Peyer's patch (tissue), 4 donors: ENCODE measurements around the gene GPR65. TPM values are rescaled to one million over a fixed set of nuclear protein-coding genes. Genes with fewer than 3 reads are reported as not detected.

Experiments
- DNase-seq, 3 donors: peaks; one replicate each; pipeline ENCODE4 v3.0.0-alpha.2; 2017 to 2019
- H3K27ac ChIP-seq, 4 donors: fragments of 200-600 bp; sonication (generic); one replicate each; pipeline ENCODE4 v1.5.1; 2016 to 2019
- H3K27me3 ChIP-seq, 2 donors: fragments of 200-600 bp; sonication (generic); one replicate each; pipeline ENCODE4 v1.5.1; 2019
- H3K36me3 ChIP-seq, 3 donors: fragments of 200-600 bp; sonication (generic); one replicate each; pipeline ENCODE4 v1.5.1; 2016 to 2019
- H3K4me1 ChIP-seq, 4 donors: fragments of 200-600 bp; sonication (generic); one replicate each; pipeline ENCODE4 v1.5.1; 2016 to 2019
- H3K4me3 ChIP-seq, 4 donors: fragments of 200-600 bp; sonication (generic); 1 replicate in 3 of 4; 2 replicates in 1 of 4; pipeline ENCODE4 v1.5.1; 2016 to 2019; ENCODE audit warnings: mild to moderate bottlenecking in 1 of 4
- H3K9me3 ChIP-seq, 4 donors: fragments of 200-600 bp; sonication (generic); one replicate each; pipeline ENCODE4 v1.5.1; 2016 to 2019; ENCODE audit warnings: mild to moderate bottlenecking in 1 of 4
- CTCF ChIP-seq, 6 experiments: fragments of 450-650 bp in 4 of 6; fragments of 200-600 bp in 2 of 6; sonication (generic) in 1 of 6; IDR thresholded peaks; one replicate each; pipeline ENCODE4 v1.5.1; 2017 to 2019; ENCODE audit warnings: antibody characterized with exemption in 6 of 6, mild to moderate bottlenecking in 3 of 6, moderate library complexity in 1 of 6
- POLR2A ChIP-seq, 2 donors: fragments of 450-650 bp; IDR thresholded peaks; one replicate each; pipeline ENCODE4 v1.5.1; 2017; ENCODE audit warnings: antibody characterized with exemption in 2 of 2, mild to moderate bottlenecking in 2 of 2, moderate library complexity in 2 of 2
- total RNA-seq, 4 donors: library from RNA; depleted of rRNA; stranded (reverse); fragments of >200 nt; gene quantifications; one replicate each; pipeline ENCODE4 v1.1.0, GENCODE V29; 2016

GPR65 gene
- total RNA-seq, 4 donors from 2014 or later = 0.76 to 1.7 (median 1.2) TPM

DNA sequence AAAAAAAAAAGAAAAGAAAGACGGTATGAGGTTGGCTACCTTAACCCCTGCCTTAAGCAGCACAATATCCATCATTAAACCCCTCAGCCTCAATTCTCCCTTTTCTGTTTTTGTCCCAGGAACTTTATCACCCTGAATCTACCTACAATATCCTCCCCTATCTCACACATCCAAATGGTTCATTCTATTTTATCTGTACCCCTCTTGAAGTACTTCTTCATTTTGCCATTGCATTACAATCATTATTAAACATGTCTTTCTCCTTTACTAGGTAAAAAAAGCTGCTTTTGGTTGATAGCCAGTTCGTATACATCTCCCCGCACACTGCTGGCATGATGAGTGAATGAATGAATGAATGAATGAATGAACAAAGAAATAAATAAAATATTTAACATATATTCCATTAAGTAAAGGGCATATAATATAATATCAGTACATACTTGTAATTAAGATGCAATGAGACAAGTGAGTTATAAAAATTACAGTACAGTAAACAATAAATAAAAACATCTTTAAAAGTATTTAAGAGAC is 364 bp upstream of the GPR65 start:
- TF ChIP-seq POLR2A (IDR thresholded peaks at IDR 0.05) (no peak), CTCF (IDR thresholded peaks at IDR 0.05) (no peak)
- Histone ChIP-seq H3K9me3 (no peaks in the 10 kb centered on the region), H3K4me1 (peaks cover 0 to 3% (median 0%) of the 10 kb centered on the region in 4 donors), H3K36me3 (no peaks in the 10 kb centered on the region), H3K27ac (peak overlapping the region in 3 of 4 donors; percentile 67 to 76 (median 72)), H3K27me3 (no peaks in the 10 kb centered on the region), H3K4me3 (no peak overlapping the region)
- no peak for DNase-seq

DNA sequence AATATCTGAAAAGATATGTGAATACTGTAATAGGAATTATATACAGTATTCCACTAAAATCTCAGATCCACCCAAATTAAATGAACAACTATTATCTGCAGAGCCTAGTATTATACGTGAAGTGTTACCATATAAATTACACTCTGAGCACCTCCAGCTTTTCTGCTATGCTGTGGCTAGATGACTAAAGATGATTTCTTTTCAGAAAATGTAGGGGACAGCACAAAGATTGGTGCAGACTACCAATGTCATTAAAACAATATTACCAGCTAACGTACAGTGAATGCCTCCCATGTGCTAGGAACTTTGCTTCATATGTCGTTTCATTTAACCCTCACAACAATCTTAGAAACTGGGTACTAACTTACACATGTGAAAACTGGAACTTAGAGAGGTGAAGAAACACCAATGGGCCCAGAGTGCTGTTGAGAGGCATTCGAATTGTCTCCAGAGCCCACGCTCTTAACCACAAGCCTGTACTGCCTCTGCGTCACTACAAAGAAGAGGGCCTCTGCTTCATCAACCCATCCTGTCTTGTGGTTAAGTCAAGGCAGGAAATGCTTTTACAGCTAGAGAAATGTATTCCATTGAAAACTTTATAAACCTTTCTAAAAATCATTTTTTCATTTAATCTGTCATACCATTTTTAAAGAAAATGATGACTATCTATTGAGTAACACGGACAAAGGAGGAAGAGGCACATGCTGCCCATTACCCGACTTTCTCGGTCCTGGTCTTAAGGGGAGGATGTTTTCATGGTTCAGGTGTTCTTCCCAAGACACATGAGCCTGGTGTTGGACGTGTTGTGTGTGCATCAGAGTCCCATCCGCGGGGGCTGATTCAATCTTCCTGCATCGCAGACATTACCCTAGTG is 1.3 kb downstream of the GPR65 start:
- Histone ChIP-seq H3K27me3 (no peaks in the 10 kb centered on the region), H3K4me3 (peak overlapping the region; percentile 10 to 28 (median 22)), H3K36me3 (no peaks in the 10 kb centered on the region), H3K27ac (peak overlapping the region; percentile 67 to 76 (median 74)), H3K4me1 (peaks cover 0 to 3% (median 0%) of the 10 kb centered on the region in 4 donors), H3K9me3 (no peaks in the 10 kb centered on the region)
- peak in 2 of 3 donors; percentile 73 to 85 for DNase-seq
- TF ChIP-seq CTCF (IDR thresholded peaks at IDR 0.05) = no peak
- no peak for TF ChIP-seq POLR2A (IDR thresholded peaks at IDR 0.05)

DNA sequence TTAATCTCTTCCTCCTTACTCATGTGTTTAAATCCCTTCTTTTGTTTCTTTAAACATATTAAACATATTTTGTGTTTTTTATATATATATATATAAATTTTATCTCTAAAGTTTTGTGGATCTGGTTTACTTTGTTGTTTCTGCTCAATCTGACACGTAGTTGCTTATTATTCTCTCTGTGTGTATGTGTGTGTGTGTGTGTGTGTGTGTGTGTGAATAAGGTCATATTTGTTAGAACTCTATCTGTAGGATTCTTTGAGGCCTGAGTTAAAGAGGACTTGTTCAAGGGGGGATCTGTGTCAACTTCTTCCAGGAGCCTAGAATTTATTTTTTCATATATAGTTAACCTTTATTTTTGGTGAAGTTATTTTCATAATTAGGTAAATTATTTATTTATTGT is 2.7 kb downstream of the GPR65 start:
- Histone ChIP-seq H3K4me3 (no peak overlapping the region), H3K4me1 (peaks cover 0 to 3% (median 0%) of the 10 kb centered on the region in 4 donors), H3K27ac (peak overlapping the region; percentile 38 to 76 (median 70)), H3K27me3 (no peaks in the 10 kb centered on the region), H3K9me3 (no peaks in the 10 kb centered on the region), H3K36me3 (no peaks in the 10 kb centered on the region)
- DNase-seq = no peak
- TF ChIP-seq POLR2A (IDR thresholded peaks at IDR 0.05) = no peak
- TF ChIP-seq CTCF (IDR thresholded peaks at IDR 0.05) = no peak

DNA sequence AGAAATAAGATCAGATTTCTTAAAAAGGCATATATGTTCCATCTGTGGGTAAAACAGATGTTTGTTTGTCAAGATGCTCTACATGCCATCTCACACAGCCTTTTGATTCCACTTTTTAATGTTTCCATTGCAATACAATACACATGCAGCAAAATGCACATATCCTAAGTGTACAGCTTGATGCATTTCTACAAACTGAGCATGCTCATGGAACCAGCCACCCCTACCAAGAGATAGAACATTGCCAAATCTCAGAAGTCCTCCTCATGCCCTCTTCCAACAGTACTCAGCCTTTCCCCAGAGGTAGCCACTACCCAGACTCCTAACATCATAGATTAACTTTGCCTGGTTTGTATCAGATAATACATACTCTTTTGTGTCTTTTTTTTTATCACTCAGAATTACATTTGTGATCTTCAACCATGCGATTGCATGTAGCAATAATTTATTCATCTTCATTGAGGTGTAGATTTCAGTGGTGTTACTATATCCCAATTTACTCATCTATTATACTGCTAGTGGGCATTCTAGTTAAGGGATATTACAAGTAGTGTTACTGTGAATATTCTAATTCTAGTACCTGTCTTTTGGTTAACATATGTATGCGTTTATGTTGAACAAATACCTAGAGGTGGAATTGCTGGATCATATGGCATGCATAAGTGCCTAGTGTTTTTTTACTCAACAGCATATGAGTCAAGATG is 3.3 kb downstream of the GPR65 start:
- H3K36me3 ChIP-seq = no peaks in the 10 kb centered on the region
- H3K4me3 ChIP-seq = no peak overlapping the region
- H3K27ac ChIP-seq = peak overlapping the region in 2 of 4 donors; percentile 8 to 38
- H3K4me1 ChIP-seq = peaks cover 0 to 3% (median 0%) of the 10 kb centered on the region in 4 donors
- no peaks in the 10 kb centered on the region for H3K27me3 ChIP-seq
- no peak for DNase-seq
- no peak for TF ChIP-seq POLR2A (IDR thresholded peaks at IDR 0.05)
- no peak for TF ChIP-seq CTCF (IDR thresholded peaks at IDR 0.05)
- H3K9me3 ChIP-seq = no peaks in the 10 kb centered on the region

GRCh38 chr14:88009486-88009885 is 4.6 kb downstream of the GPR65 start:
- no peak overlapping the region for H3K4me3 ChIP-seq
- no peak for DNase-seq
- no peaks in the 10 kb centered on the region for H3K9me3 ChIP-seq
- TF ChIP-seq POLR2A (IDR thresholded peaks at IDR 0.05) = no peak
- TF ChIP-seq CTCF (IDR thresholded peaks at IDR 0.05) = no peak
- H3K27ac ChIP-seq = no peak overlapping the region
- no peaks in the 10 kb centered on the region for H3K27me3 ChIP-seq
- H3K36me3 ChIP-seq = no peaks in the 10 kb centered on the region
- peaks cover 0 to 1% (median 0%) of the 10 kb centered on the region in 4 donors for H3K4me1 ChIP-seq
